ENCODE data around the gene UBP1. TPM values are rescaled to one million over a fixed set of nuclear protein-coding genes. Genes with fewer than 3 reads are reported as not detected.

Gene UBP1
- total RNA-seq, 1 experiment from 2014 or later: 69.5 TPM

DNA sequence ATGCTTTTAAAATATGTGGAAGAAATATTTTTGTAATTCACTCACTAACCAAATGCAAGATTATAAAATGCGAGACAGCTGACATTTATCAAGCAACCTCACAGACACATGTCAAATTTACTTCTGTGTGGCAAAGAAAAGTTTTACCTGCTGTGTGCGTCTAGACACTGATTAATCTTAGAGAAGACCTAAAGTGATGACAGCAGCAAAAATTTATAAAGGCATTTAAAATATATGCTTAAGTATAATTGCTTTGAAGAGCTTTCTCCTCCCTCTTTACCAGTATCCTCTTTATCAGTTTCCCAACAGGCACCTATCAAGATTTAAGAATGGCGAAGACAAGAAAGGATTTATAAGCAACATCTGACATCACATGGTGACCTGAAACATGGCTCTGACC is 37.3 kb downstream of the UBP1 start:
- CTCF ChIA-PET: no interaction called here
- POLR2A ChIA-PET: no interaction called here
- peaks cover 42 to 69% of the 10 kb centered on the region in 2 experiments for H3K36me3 ChIP-seq (ENCODE audit: control insufficient read depth in 1 of 2, insufficient read depth in 2 of 2, low read length in 2 of 2)

More for the DNA sequence above, 37.3 kb downstream of the UBP1 start:
- no TSS peak for BruUV-seq (replicated peaks)
- Histone ChIP-seq H3K27me3 (ENCODE audit: insufficient read depth, low read length) (no peaks in the 10 kb centered on the region), H3K79me2 (ENCODE audit: insufficient read depth, low read length) (peaks cover 9% of the 10 kb centered on the region), H3K9ac (ENCODE audit: low read length) (no peak overlapping the region), H3K9me2 (ENCODE audit: insufficient read depth) (no peaks in the 10 kb centered on the region), H2AFZ (ENCODE audit: low read depth, low read length, poor library complexity, severe bottlenecking) (no peak overlapping the region), H3K4me2 (ENCODE audit: low read length) (no peak overlapping the region), H3K27ac (ENCODE audit: low read depth, low read length) (no peak overlapping the region), H3K9me3 (ENCODE audit: control insufficient read depth in 1 of 2, insufficient read depth in 1 of 2, low read depth in 1 of 2, low read length in 2 of 2) (no peaks in the 10 kb centered on the region), H3K4me3 (replicated peaks in 1 of 2; ENCODE audit: low read depth in 1 of 2, low read length in 2 of 2) (no peak overlapping the region), H3K4me1 (ENCODE audit: control insufficient read depth in 1 of 2, insufficient read depth in 2 of 2, low read length in 2 of 2) (no peaks in the 10 kb centered on the region), H4K20me1 (ENCODE audit: insufficient read depth) (peaks cover 4% of the 10 kb centered on the region; the same call in 1 of the 2 replicates)
- intact Hi-C loops (cut with micrococcal nuclease): no loop called here
- no peak for ATAC-seq
- no peak for TF ChIP-seq JUND (IDR thresholded peaks at IDR 0.05)
- no peak for TF ChIP-seq FOSL1 (IDR thresholded peaks at IDR 0.05; ENCODE audit: low read depth)
- TF ChIP-seq SP1 (IDR thresholded peaks at IDR 0.05; ENCODE audit: low read depth): no peak
- TF ChIP-seq ATF3 (IDR thresholded peaks at IDR 0.05): no peak
- TF ChIP-seq SRF (IDR thresholded peaks at IDR 0.05; ENCODE audit: low read depth): no peak
- no peak for TF ChIP-seq REST (IDR thresholded peaks at IDR 0.05; ENCODE audit: low read depth)
- TF ChIP-seq POLR2A (IDR thresholded peaks at IDR 0.05; ENCODE audit: borderline replicate concordance, extremely low read depth, insufficient read depth, insufficient read length): no peak
- TF ChIP-seq ELF1 (IDR thresholded peaks at IDR 0.05; ENCODE audit: borderline replicate concordance, low read depth): no peak
- no peak for TF ChIP-seq CBX3 (IDR thresholded peaks at IDR 0.05; ENCODE audit: low read depth)
- no peak for TF ChIP-seq SIN3A (IDR thresholded peaks at IDR 0.05; ENCODE audit: low read depth)
- TF ChIP-seq ZNF274 (IDR thresholded peaks at IDR 0.05; ENCODE audit: low read depth, low read length): no peak
- no peak for TF ChIP-seq CEBPB (IDR thresholded peaks at IDR 0.05; ENCODE audit: low read depth)
- TF ChIP-seq EZH2phosphoT487 (IDR thresholded peaks at IDR 0.05; ENCODE audit: borderline replicate concordance): no peak
- no peak for TF ChIP-seq MAX (IDR thresholded peaks at IDR 0.05)
- no peak for TF ChIP-seq CTCF (IDR thresholded peaks at IDR 0.05 in 2 of 3, conservative IDR thresholded peaks at IDR 0.05 in 1 of 3; ENCODE audit: borderline replicate concordance in 1 of 3, insufficient read depth in 1 of 3, low read depth in 2 of 3, low read length in 2 of 3)
- no peak for TF ChIP-seq EGR1 (IDR thresholded peaks at IDR 0.05; ENCODE audit: low read depth)
- DNase-seq (ENCODE audit: low read depth, low spot score): no peak
- RAD21 ChIA-PET (ENCODE audit: low non-redundant PET in 1 of 2, low total read pairs in 2 of 2, uncharacterized antibody in 2 of 2, unreplicated experiment in 2 of 2): no interaction called here
